HepG2 (cell line): ENCODE data around the gene SHISA7. TPM values are rescaled to one million over a fixed set of nuclear protein-coding genes. Genes with fewer than 3 reads are reported as not detected.

ENCODE experiments used
- ATAC-seq: fragments of 200-7000 bp; cut with Tn5 transposase; 3 replicates; pipeline ENCODE4 v1.9.1; 2020; ENCODE audit warnings: mild to moderate bottlenecking, moderate library complexity
- BruUV-seq: library from RNA; stranded (reverse); fragments of 400-500 nt; replicated peaks from 2 replicates; lab custom pipeline; 2021; lab: Mats Ljungman, UMichigan
- CTCF ChIA-PET: fragments of 300-600 bp; formaldehyde crosslinking; extraction: SDS; loops from one replicate; lab custom pipeline; 2021; ENCODE audit warnings: low total read pairs, inconsistent platforms, low intra/inter-chr PET ratio; lab: Yijun Ruan, JAX
- POLR2A ChIA-PET: fragments of 350-600 bp; sonication (Branson Sonifier 250); formaldehyde crosslinking; loops from one replicate; lab custom pipeline; 2020; ENCODE audit warnings: antibody characterized with exemption, inconsistent platforms; lab: Yijun Ruan, JAX
- DNase-seq: peaks from one replicate; pipeline ENCODE4 v3.0.0-alpha.2; 2015; ENCODE audit warnings: low spot score
- FAIRE-seq: peaks from 3 replicates; lab custom pipeline; 2011; peaks lifted over from hg19 to GRCh38; lab: Jason Lieb, UNC
- H2AFZ ChIP-seq: one replicate; pipeline ENCODE4 v1.6.1; 2011; ENCODE audit warnings: low read length, inconsistent platforms
- H3K27ac ChIP-seq: fragments of 300-600 bp; 3 replicates; pipeline ENCODE4 v1.8.0; 2011; ENCODE audit warnings: mixed run types, mild to moderate bottlenecking, mixed read lengths, low read length, inconsistent platforms; ENCODE audit not compliant: insufficient read depth; ENCODE audit errors: extremely low read length
- H3K27me3 ChIP-seq, 2 experiments: fragments of 200-600 bp in 1 of 2; 2 replicates in 1 of 2; 3 replicates in 1 of 2; pipeline versions ENCODE4 v1.6.0 to v1.8.0; 2011; ENCODE audit warnings: low read length in 2 of 2, mild to moderate bottlenecking in 2 of 2, moderate library complexity in 2 of 2, inconsistent platforms in 1 of 2; ENCODE audit not compliant: insufficient read depth in 2 of 2, control insufficient read depth in 1 of 2
- H3K36me3 ChIP-seq, 2 experiments: fragments of 200-600 bp in 1 of 2; replicated peaks in 1 of 2; 2 replicates in 1 of 2; 3 replicates in 1 of 2; pipeline versions ENCODE4 v1.5.1 to v1.8.0; 2011; ENCODE audit warnings: low read length in 2 of 2, inconsistent platforms in 1 of 2; ENCODE audit not compliant: insufficient read depth in 2 of 2, control insufficient read depth in 1 of 2
- H3K4me1 ChIP-seq: 2 replicates; pipeline ENCODE4 v1.5.1; 2012; ENCODE audit warnings: low read length, inconsistent platforms; ENCODE audit not compliant: insufficient read depth
- H3K4me2 ChIP-seq: 2 replicates; pipeline ENCODE4 v1.6.0; 2011; ENCODE audit warnings: low read depth, low read length, inconsistent platforms
- H3K4me3 ChIP-seq, 3 experiments: fragments of 200-600 bp in 1 of 3; sonication (generic), shearing (Covaris generic) in 1 of 3; replicated peaks in 1 of 3; 2 replicates each; pipeline ENCODE4 v1.5.1; 2011 to 2016; ENCODE audit warnings: low read length in 3 of 3, inconsistent platforms in 2 of 3, low read depth in 2 of 3, mild to moderate bottlenecking in 2 of 3, control low read depth in 1 of 3, mixed read lengths in 1 of 3; ENCODE audit not compliant: insufficient read depth in 1 of 3
- H3K79me2 ChIP-seq: one replicate; pipeline ENCODE4 v1.6.1; 2011; ENCODE audit warnings: low read length, inconsistent platforms; ENCODE audit not compliant: insufficient read depth
- H3K9ac ChIP-seq: 2 replicates; pipeline ENCODE4 v1.6.0; 2011; ENCODE audit warnings: mild to moderate bottlenecking, low read depth, low read length, inconsistent platforms; ENCODE audit not compliant: insufficient read depth
- H3K9me3 ChIP-seq: 2 replicates; pipeline ENCODE4 v1.5.1; 2012; ENCODE audit warnings: mild to moderate bottlenecking, low read length
- H4K20me1 ChIP-seq: 2 replicates; pipeline ENCODE4 v1.6.0; 2011; ENCODE audit warnings: inconsistent platforms, mild to moderate bottlenecking, low read length, moderate library complexity; ENCODE audit not compliant: insufficient read depth
- CREM ChIP-seq, 2 experiments: sonication (generic) in 1 of 2; formaldehyde crosslinking in 1 of 2; IDR thresholded peaks; 2 replicates each; pipeline versions ENCODE4 v1.4.0 to v1.6.1; 2016 to 2020; ENCODE audit warnings: antibody characterized with exemption in 1 of 2, mild to moderate bottlenecking in 1 of 2, missing genetic modification reagents in 1 of 2
- CSRNP1 ChIP-seq: sonication (generic); formaldehyde crosslinking; IDR thresholded peaks from 2 replicates; pipeline ENCODE4 v1.8.1; 2023; ENCODE audit warnings: mild to moderate bottlenecking, missing genetic modification reagents
- FIP1L1 ChIP-seq: fragments of 200-400 bp; formaldehyde crosslinking; IDR thresholded peaks from 2 replicates; pipeline ENCODE4 v1.6.1; 2018; ENCODE audit warnings: low read depth, mild to moderate bottlenecking, low read length, moderate library complexity, borderline replicate concordance; ENCODE audit not compliant: insufficient read depth
- FOXJ3 ChIP-seq: sonication (generic); formaldehyde crosslinking; IDR thresholded peaks from 2 replicates; pipeline ENCODE4 v1.4.0; 2020; ENCODE audit warnings: missing genetic modification reagents, mild to moderate bottlenecking, borderline replicate concordance
- KDM5B ChIP-seq: sonication (generic); formaldehyde crosslinking; IDR thresholded peaks from 2 replicates; pipeline ENCODE4 v1.4.0; 2020; ENCODE audit warnings: missing genetic modification reagents, mild to moderate bottlenecking, borderline replicate concordance
- MZF1 ChIP-seq: sonication (generic); formaldehyde crosslinking; IDR thresholded peaks from 2 replicates; pipeline ENCODE4 v1.8.1; 2023; ENCODE audit warnings: mild to moderate bottlenecking, missing genetic modification reagents, borderline replicate concordance
- NFIC ChIP-seq: IDR thresholded peaks from 2 replicates; pipeline ENCODE4 v1.6.1; 2012; ENCODE audit warnings: mild to moderate bottlenecking, low read length, inconsistent platforms
- PRDM10 ChIP-seq: sonication (generic); formaldehyde crosslinking; IDR thresholded peaks from 2 replicates; pipeline ENCODE4 v1.4.0; 2020; ENCODE audit warnings: low read depth, missing genetic modification reagents
- SSRP1 ChIP-seq: IDR thresholded peaks from 2 replicates; pipeline ENCODE4 v1.6.1; 2016; ENCODE audit warnings: control low read depth
- ZNF382 ChIP-seq: sonication (generic); formaldehyde crosslinking; IDR thresholded peaks from 2 replicates; pipeline ENCODE4 v1.5.0; 2020; ENCODE audit warnings: missing genetic modification reagents, mild to moderate bottlenecking, borderline replicate concordance
- WGBS: methylation state at CpG from one replicate; pipeline ENCODE4 v1.1.6; 2017; ENCODE audit warnings: low lambda C conversion rate; 5-methylcytosine and 5-hydroxymethylcytosine counted together
- in situ Hi-C: cut with HindIII; loops from 2 replicates; pipeline ENCODE4 v1.10.0; 2017; ENCODE audit warnings: low pct_unique_long_range_greater_than_20kb; ENCODE audit not compliant: extremely low pct_ligation_motif_present
- intact Hi-C: fragments of 100-400 bp; cut with micrococcal nuclease; formaldehyde crosslinking; loops from one replicate; pipeline ENCODE4 v1.10.0; 2022; ENCODE audit not compliant: unreplicated experiment
- polyA plus RNA-seq, 8 experiments: library from polyadenylated mRNA; depleted of rRNA in 3 of 8; stranded (reverse) in 7 of 8; unstranded in 1 of 8; fragments of >200 nt; fragmentation: Illumina TruSeq in 4 of 8; extraction: Trizol in 4 of 8; gene quantifications; 2 replicates each; pipeline versions ENCODE4 v1.2.1 to v1.2.3, GENCODE V29; 2011 to 2016; ENCODE audit warnings: low read depth in 4 of 8, missing spikeins in 1 of 8, mixed read lengths in 1 of 8; ENCODE audit not compliant: insufficient read depth in 1 of 8
- total RNA-seq, 5 experiments: library from RNA; depleted of rRNA; stranded (reverse); fragments of >200 nt; fragmentation: Illumina TruSeq; extraction: Trizol; gene quantifications; 2 replicates each; pipeline ENCODE4 v1.2.3, GENCODE V29; 2016; ENCODE audit warnings: low read depth in 1 of 5
- TF ChIP-seq, protein P1 (sequence below): sonication (generic); formaldehyde crosslinking; IDR thresholded peaks from 2 replicates; pipeline ENCODE4 v1.4.0; 2020; ENCODE audit warnings: missing genetic modification reagents
- TF ChIP-seq, protein P2 (sequence below): sonication (generic); formaldehyde crosslinking; IDR thresholded peaks from 2 replicates; pipeline ENCODE4 v1.4.0; 2020; ENCODE audit warnings: mild to moderate bottlenecking, missing genetic modification reagents

The SHISA7 gene
- total and polyA plus RNA-seq, 2 of the 13 experiments (the other 11 are each of a cell fraction or from before 2014, with no cell fraction given): not detected

DNA sequence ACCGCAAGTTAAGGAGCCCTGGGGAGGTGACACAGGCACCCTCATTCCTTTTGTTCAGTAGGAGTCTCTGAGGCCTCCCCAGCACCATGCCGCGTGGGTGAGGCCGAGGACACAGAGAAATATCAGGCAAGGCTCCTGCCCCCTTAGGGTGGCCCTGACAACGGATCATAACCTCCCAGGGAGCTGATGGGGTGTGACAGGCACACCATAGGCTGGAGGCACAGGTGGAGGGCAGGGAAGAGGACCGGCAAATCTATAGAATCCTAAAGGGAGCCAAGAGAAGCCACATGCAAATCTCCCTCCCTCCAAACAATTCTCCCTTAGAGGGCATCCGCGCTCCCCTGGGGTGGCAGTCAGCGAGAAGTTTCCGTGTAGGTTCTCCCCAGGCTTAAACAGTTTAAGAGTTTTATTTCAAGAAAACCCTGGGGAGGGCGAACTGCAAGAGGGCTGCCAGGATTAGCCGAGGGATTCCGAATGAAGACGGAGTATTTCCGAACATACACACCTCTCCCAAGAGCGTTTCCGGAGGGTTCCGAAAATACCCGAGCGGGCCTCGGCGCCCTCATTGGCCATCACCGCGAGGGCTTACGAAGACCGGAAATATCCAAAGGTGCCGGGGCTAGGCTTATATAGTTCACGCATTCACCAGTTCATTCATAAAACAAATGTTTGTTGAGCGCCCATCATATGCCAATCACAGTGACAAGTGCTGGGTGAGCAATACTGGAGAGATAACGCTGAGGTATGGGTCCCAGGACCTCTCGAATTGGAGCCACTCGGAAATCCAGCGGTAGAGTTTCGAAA lies 58.0 kb downstream of the SHISA7 start:
- WGBS: 3% methylated on average over 22 of the region's 34 CpGs
- Histone ChIP-seq H3K9me3 (no peaks in the 10 kb centered on the region), H3K27ac (peak overlapping the region; percentile 92), H3K4me1 (peaks cover 48% of the 10 kb centered on the region), H3K9ac (peak overlapping the region; percentile 96), H3K4me3 (peak overlapping the region; percentile 69 to 100 (median 86)), H2AFZ (no peak overlapping the region), H3K4me2 (peak overlapping the region; percentile 96), H3K79me2 (peaks cover 30% of the 10 kb centered on the region), H3K27me3 (no peaks in the 10 kb centered on the region; a peak in 1 of 5 replicates), H3K36me3 (peaks cover 13 to 34% of the 10 kb centered on the region in 2 experiments), H4K20me1 (peaks cover 38% of the 10 kb centered on the region)
- FAIRE-seq (no peak), ATAC-seq (peak; percentile 90), DNase-seq (peak; percentile 92)
- in situ Hi-C loops: no loop called here
- CTCF ChIA-PET: no interaction called here
- POLR2A ChIA-PET: interaction anchor here (1.0 to 9.7 kb wide), 3 partner anchors 12 to 46 kb away, joined by 3 to 62 read pairs (median 3); partner anchors contain the start of genes KMT5C and UBE2S
- TSS peak; percentile 97 for BruUV-seq
- intact Hi-C loops: loop anchor here (1.0 to 5.0 kb wide), 3 partner anchors 53 to 179 kb away; no protein-coding TSS in a partner anchor
- TF ChIP-seq KDM5B (CRISPR knock-in tag) (0 out of 2 replicates have a peak, but pooled peaks have one; percentile 38), PRDM10 (CRISPR knock-in tag) (0 out of 2 replicates have a peak, but pooled peaks have one; percentile 8), CREM (IDR thresholded peaks at IDR 0.05) (no peak), CREM (CRISPR knock-in tag; IDR thresholded peaks at IDR 0.05) (no peak), CSRNP1 (CRISPR knock-in tag) (peak; percentile 54; the same call in 1 of the 2 replicates), FOXJ3 (CRISPR knock-in tag) (no peak), SSRP1 (CRISPR knock-in tag) (no peak), MZF1 (no peak), ZNF382 (CRISPR knock-in tag) (no peak), FIP1L1 (no peak), NFIC (no peak)
- TF ChIP-seq, protein P1, sequence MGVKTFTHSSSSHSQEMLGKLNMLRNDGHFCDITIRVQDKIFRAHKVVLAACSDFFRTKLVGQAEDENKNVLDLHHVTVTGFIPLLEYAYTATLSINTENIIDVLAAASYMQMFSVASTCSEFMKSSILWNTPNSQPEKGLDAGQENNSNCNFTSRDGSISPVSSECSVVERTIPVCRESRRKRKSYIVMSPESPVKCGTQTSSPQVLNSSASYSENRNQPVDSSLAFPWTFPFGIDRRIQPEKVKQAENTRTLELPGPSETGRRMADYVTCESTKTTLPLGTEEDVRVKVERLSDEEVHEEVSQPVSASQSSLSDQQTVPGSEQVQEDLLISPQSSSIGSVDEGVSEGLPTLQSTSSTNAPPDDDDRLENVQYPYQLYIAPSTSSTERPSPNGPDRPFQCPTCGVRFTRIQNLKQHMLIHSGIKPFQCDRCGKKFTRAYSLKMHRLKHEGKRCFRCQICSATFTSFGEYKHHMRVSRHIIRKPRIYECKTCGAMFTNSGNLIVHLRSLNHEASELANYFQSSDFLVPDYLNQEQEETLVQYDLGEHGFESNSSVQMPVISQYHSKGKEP: no peak
- TF ChIP-seq, protein P2, sequence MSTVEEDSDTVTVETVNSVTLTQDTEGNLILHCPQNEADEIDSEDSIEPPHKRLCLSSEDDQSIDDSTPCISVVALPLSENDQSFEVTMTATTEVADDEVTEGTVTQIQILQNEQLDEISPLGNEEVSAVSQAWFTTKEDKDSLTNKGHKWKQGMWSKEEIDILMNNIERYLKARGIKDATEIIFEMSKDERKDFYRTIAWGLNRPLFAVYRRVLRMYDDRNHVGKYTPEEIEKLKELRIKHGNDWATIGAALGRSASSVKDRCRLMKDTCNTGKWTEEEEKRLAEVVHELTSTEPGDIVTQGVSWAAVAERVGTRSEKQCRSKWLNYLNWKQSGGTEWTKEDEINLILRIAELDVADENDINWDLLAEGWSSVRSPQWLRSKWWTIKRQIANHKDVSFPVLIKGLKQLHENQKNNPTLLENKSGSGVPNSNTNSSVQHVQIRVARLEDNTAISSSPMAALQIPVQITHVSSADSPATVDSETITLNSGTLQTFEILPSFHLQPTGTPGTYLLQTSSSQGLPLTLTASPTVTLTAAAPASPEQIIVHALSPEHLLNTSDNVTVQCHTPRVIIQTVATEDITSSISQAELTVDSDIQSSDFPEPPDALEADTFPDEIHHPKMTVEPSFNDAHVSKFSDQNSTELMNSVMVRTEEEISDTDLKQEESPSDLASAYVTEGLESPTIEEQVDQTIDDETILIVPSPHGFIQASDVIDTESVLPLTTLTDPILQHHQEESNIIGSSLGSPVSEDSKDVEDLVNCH (CRISPR knock-in tag): no peak
